IMR-90 (cell line): ENCODE measurements around the gene BEGAIN. TPM values are rescaled to one million over a fixed set of nuclear protein-coding genes. Genes with fewer than 3 reads are reported as not detected.

Experiments used
- ATAC-seq: fragments of 200-7000 bp; cut with Tn5 transposase; 2 replicates; pipeline ENCODE4 v1.9.1; 2020; ENCODE audit warnings: low read depth, mild to moderate bottlenecking, moderate library complexity
- BruUV-seq: library from RNA; stranded (reverse); fragments of 400-500 nt; replicated peaks from 2 replicates; lab custom pipeline; 2021; lab: Mats Ljungman, UMichigan
- CTCF ChIA-PET: fragments of 300-600 bp; formaldehyde crosslinking; extraction: SDS; loops from one replicate; lab custom pipeline; 2021; ENCODE audit warnings: antibody characterized with exemption; lab: Yijun Ruan, JAX
- POLR2A ChIA-PET: fragments of 300-600 bp; sonication (Branson Sonifier 250); formaldehyde crosslinking; loops from one replicate; lab custom pipeline; 2022; ENCODE audit warnings: antibody characterized with exemption; ENCODE audit not compliant: unreplicated experiment; lab: Charles Lee
- DNase-seq: peaks from one replicate; pipeline ENCODE4 v3.0.0; 2013
- H2AFZ ChIP-seq: replicated peaks from 2 replicates; pipeline ENCODE3; 2013; ENCODE audit warnings: low read length, mild to moderate bottlenecking; ENCODE audit not compliant: poor library complexity
- H2AK5ac ChIP-seq: 2 replicates; pipeline ENCODE4 v1.6.1; 2013; ENCODE audit warnings: low read depth, low read length, inconsistent platforms
- H2AK9ac ChIP-seq: replicated peaks from 2 replicates; pipeline ENCODE3; 2013; ENCODE audit warnings: mild to moderate bottlenecking, low read depth, low read length, moderate library complexity; ENCODE audit not compliant: poor library complexity
- H2BK120ac ChIP-seq: 2 replicates; pipeline ENCODE4 v1.6.1; 2013; ENCODE audit warnings: low read depth, low read length, inconsistent platforms
- H2BK15ac ChIP-seq: 3 replicates; pipeline ENCODE4 v1.6.1; 2013; ENCODE audit warnings: low read depth, low read length, inconsistent platforms
- H2BK20ac ChIP-seq: 2 replicates; pipeline ENCODE4 v1.6.1; 2013; ENCODE audit warnings: low read depth, mild to moderate bottlenecking, inconsistent platforms, low read length, moderate library complexity
- H2BK5ac ChIP-seq: 2 replicates; pipeline ENCODE4 v1.6.1; 2013; ENCODE audit warnings: mild to moderate bottlenecking, low read depth, low read length, inconsistent platforms; ENCODE audit not compliant: poor library complexity, severe bottlenecking
- H3K14ac ChIP-seq: replicated peaks from 2 replicates; pipeline ENCODE4 v1.6.1; 2013; ENCODE audit warnings: low read depth, low read length, inconsistent platforms
- H3K18ac ChIP-seq: 2 replicates; pipeline ENCODE4 v1.6.1; 2013; ENCODE audit warnings: low read depth, low read length, control low read depth
- H3K23ac ChIP-seq: 2 replicates; pipeline ENCODE4 v1.6.1; 2013; ENCODE audit warnings: low read depth, low read length, inconsistent platforms
- H3K27ac ChIP-seq: 2 replicates; pipeline ENCODE4 v1.5.1; 2013; ENCODE audit warnings: mild to moderate bottlenecking, control low read depth, low read length; ENCODE audit not compliant: insufficient read depth
- H3K27me3 ChIP-seq: 2 replicates; pipeline ENCODE4 v1.6.1; 2013; ENCODE audit warnings: low read length; ENCODE audit not compliant: control insufficient read depth, insufficient read depth
- H3K36me3 ChIP-seq: 2 replicates; pipeline ENCODE4 v1.6.1; 2013; ENCODE audit warnings: low read length, mixed read lengths; ENCODE audit not compliant: control insufficient read depth, insufficient read depth
- H3K4ac ChIP-seq: 2 replicates; pipeline ENCODE4 v1.6.1; 2013; ENCODE audit warnings: low read depth, low read length, inconsistent platforms
- H3K4me1 ChIP-seq: 2 replicates; pipeline ENCODE4 v1.6.1; 2013; ENCODE audit warnings: low read length, mixed read lengths; ENCODE audit not compliant: control insufficient read depth, insufficient read depth
- H3K4me2 ChIP-seq: 2 replicates; pipeline ENCODE4 v1.6.1; 2013; ENCODE audit warnings: low read depth, mild to moderate bottlenecking, control low read depth, low read length, moderate library complexity
- H3K4me3 ChIP-seq: 2 replicates; pipeline ENCODE4 v1.5.1; 2013; ENCODE audit warnings: low read depth, mild to moderate bottlenecking, control low read depth, low read length, moderate library complexity; ENCODE audit not compliant: insufficient read depth
- H3K56ac ChIP-seq: 2 replicates; pipeline ENCODE4 v1.6.1; 2013; ENCODE audit warnings: low read length, inconsistent platforms; ENCODE audit not compliant: insufficient read depth; ENCODE audit errors: extremely low read depth
- H3K79me1 ChIP-seq, 2 experiments: 2 replicates each; pipeline ENCODE4 v1.6.1; 2013; ENCODE audit warnings: low read length in 2 of 2, inconsistent platforms in 1 of 2, low read depth in 1 of 2
- H3K9ac ChIP-seq: 2 replicates; pipeline ENCODE4 v1.6.1; 2013; ENCODE audit warnings: low read depth, low read length, control low read depth
- H3K9me1 ChIP-seq: 2 replicates; pipeline ENCODE4 v1.6.1; 2013; ENCODE audit warnings: low read length, inconsistent platforms; ENCODE audit not compliant: insufficient read depth
- H3K9me3 ChIP-seq: 2 replicates; pipeline ENCODE4 v1.6.1; 2013; ENCODE audit warnings: low read length; ENCODE audit not compliant: control insufficient read depth, insufficient read depth
- H4K20me1 ChIP-seq: 2 replicates; pipeline ENCODE4 v1.6.1; 2013; ENCODE audit warnings: low read length, inconsistent platforms; ENCODE audit not compliant: insufficient read depth
- H4K5ac ChIP-seq: 2 replicates; pipeline ENCODE4 v1.6.1; 2013; ENCODE audit warnings: mild to moderate bottlenecking, low read depth, low read length, control low read depth
- H4K8ac ChIP-seq, 2 experiments: 2 replicates each; pipeline ENCODE4 v1.6.1; 2013; ENCODE audit warnings: low read depth in 2 of 2, low read length in 2 of 2, control low read depth in 1 of 2, inconsistent platforms in 1 of 2
- H4K91ac ChIP-seq: 2 replicates; pipeline ENCODE4 v1.6.1; 2013; ENCODE audit warnings: low read depth, low read length, inconsistent platforms; ENCODE audit not compliant: insufficient read depth
- FOS ChIP-seq: fragments of 150-350 bp; IDR thresholded peaks from 2 replicates; pipeline ENCODE4 v1.6.1; 2016; ENCODE audit warnings: low read depth, low read length
- MAZ ChIP-seq: IDR thresholded peaks from 2 replicates; pipeline ENCODE4 v1.6.1; 2012; ENCODE audit warnings: low read depth, mild to moderate bottlenecking, low read length, improper control_type of control experiment, moderate library complexity, borderline replicate concordance
- SMC3 ChIP-seq: fragments of 150-350 bp; IDR thresholded peaks from 2 replicates; pipeline ENCODE4 v1.6.1; 2016; ENCODE audit warnings: low read depth, mild to moderate bottlenecking, antibody characterized with exemption, low read length, moderate library complexity
- WGBS, 2 experiments: methylation state at CpG; one replicate each; pipeline versions ENCODE4 v1.1.5 to v1.1.7; 2013; ENCODE audit warnings: missing lambda C conversion rate in 2 of 2; ENCODE audit not compliant: insufficient read length in 1 of 2; ENCODE audit errors: extremely low coverage in 2 of 2; 5-methylcytosine and 5-hydroxymethylcytosine counted together
- dilution Hi-C: fragments of 300-500 bp; cut with HindIII; formaldehyde crosslinking; loops from one replicate; pipeline ENCODE4 v1.14.3; 2018; ENCODE audit warnings: low sequenced_read_pairs; ENCODE audit not compliant: unreplicated experiment
- in situ Hi-C: fragments of 300-500 bp; cut with MboI; formaldehyde crosslinking; loops from 3 replicates; pipeline ENCODE4 v1.14.3; 2019; ENCODE audit warnings: low sequenced_read_pairs, inconsistent platforms, mixed read lengths
- intact Hi-C: fragments of 100-400 bp; cut with micrococcal nuclease; formaldehyde crosslinking; loops from 2 replicates; pipeline ENCODE4 v1.10.0; 2022
- polyA plus RNA-seq, 3 experiments: library from polyadenylated mRNA; depleted of rRNA; stranded (reverse); fragments of >200 nt; gene quantifications; 2 replicates each; pipeline ENCODE4 v1.2.3, GENCODE V29; 2012; ENCODE audit warnings: low replicate concordance in 1 of 3
- total RNA-seq: library from RNA; depleted of rRNA; stranded (reverse); fragments of >200 nt; gene quantifications from 2 replicates; pipeline ENCODE4 v1.2.3, GENCODE V29; 2012

Gene BEGAIN
- total and polyA plus RNA-seq, 2 of the 4 experiments (the other 2 are of a cell fraction): 0.18 to 0.99 TPM

DNA sequence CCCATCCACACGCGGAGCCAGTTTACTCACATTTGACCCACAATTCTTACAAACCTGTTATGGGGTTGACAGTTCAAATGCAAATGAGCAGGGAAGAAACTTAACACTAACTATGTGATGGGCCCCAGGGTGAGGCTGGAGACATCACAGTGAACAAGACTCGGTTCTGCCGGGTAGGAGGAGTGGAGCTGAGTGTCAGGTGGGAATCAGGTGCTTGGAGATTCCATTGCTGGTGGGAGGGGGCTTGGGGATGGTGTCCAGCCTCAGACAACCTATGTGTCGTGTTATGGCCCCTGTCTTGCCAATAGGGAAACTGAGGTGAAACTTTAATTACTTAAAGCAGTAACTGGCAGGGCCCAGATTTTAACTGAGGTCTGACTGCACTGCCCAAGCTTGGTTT is 41.9 kb downstream of the BEGAIN start:
- Histone ChIP-seq H2AK5ac (no peak overlapping the region), H3K79me1 (no peaks in the 10 kb centered on the region), H3K4me3 (no peak overlapping the region), H4K8ac (no peak overlapping the region), H3K18ac (no peak overlapping the region), H3K27me3 (peaks cover 23% of the 10 kb centered on the region), H2BK5ac (no peak overlapping the region), H4K20me1 (0 out of 2 replicates have a peak, but pooled peaks cover 5% of the 10 kb centered on the region), H4K91ac (no peak overlapping the region), H4K5ac (no peak overlapping the region), H3K9ac (no peak overlapping the region), H3K9me3 (no peaks in the 10 kb centered on the region), H2AFZ (no peak overlapping the region), H2BK120ac (no peak overlapping the region), H3K36me3 (no peaks in the 10 kb centered on the region), H2BK20ac (no peak overlapping the region), H3K14ac (no peak overlapping the region), H3K27ac (no peak overlapping the region), H3K23ac (no peak overlapping the region), H3K4me2 (no peak overlapping the region), H2BK15ac (no peak overlapping the region), H3K4me1 (no peaks in the 10 kb centered on the region), H3K9me1 (no peaks in the 10 kb centered on the region), H3K56ac (no peak overlapping the region), H2AK9ac (no peak overlapping the region), H3K4ac (no peak overlapping the region)
- dilution Hi-C loops: no loop called here
- ATAC-seq (no peak), DNase-seq (no peak)
- ChIA-PET POLR2A (no interaction called here), CTCF (no interaction called here)
- no TSS peak for BruUV-seq
- no CpG with 5 or more reads among the region's 5 CpGs for WGBS, 2 experiments
- intact Hi-C loops: no loop called here
- TF ChIP-seq MAZ (no peak), FOS (no peak), SMC3 (no peak)
- in situ Hi-C loops: no loop called here
